ENCODE results near the gene SYNJ1.
A peak's percentile ranks its signal among the peaks of the same experiment; 100 is the strongest.
"Not testable (repeated sequence)": the region's sequence is repeated elsewhere in the genome, so short reads cannot be mapped to it uniquely, and the experiment has no call there.

Gene SYNJ1

GRCh38 chr21:32733356-32733755 lies 5.5 kb upstream of the SYNJ1 start:
- DNase-seq: no peak

- DNase-seq: no peak
Observed at GRCh38 chr21:32732544-32732943, 4.7 kb upstream of the SYNJ1 start.

DNA sequence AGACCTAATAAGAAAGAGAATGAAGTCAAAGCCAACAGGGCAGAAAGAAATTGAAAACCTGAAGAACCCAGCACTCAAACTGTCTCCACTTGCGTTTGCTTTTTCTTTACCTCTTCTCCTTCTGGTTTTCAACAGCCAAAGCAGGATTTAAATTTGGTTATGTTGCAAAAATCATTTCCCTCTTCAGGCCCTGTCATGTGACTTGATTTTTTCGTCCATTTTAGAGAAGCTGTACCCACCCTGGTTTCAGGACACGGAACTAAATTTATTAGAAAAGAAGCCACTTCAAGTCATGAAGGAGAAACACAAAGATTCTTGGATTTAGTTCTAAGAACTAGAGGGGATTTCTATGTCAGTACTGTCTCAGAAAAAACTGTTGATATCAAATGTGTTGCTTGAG lies 1.0 kb upstream of the SYNJ1 start:
- DNase-seq: peak; percentile 45 to 50

- peak in 1 of 2 donors; percentile 55 for DNase-seq
Observed at GRCh38 chr21:32728456-32728839, 635 bp upstream of the SYNJ1 start.

GRCh38 chr21:32726839-32727686 lies 750 bp downstream of the SYNJ1 start:
- DNase-seq: peak; percentile 78 to 85

GRCh38 chr21:32719085-32719484 lies 8.7 kb downstream of the SYNJ1 start:
- no peak for DNase-seq

DNA sequence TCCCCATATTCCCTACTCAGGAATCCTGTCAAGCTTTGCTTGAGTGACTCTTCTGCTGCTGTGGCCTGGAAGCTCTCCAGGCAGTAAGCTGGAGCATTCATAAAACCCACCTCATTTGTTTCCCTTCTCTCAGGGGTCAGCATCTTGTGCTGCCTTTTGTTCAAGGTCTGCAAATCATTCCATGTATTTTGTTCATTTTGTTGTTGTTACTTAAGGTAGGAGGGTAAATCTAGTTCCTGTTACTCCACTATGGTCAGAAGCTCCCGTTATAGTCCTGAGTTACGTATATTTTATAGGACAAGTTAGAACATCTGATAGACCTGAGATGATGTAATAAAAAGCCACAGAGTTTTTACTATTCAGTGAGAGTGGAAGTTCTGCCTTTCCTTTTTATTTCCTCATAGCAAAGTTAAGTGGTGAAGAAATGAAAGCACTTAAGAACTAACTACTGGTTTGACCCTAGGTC lies 9.9 kb downstream of the SYNJ1 start:
- DNase-seq: peak; percentile 67 to 68

- no peak for DNase-seq
Observed at GRCh38 chr21:32716486-32716885, 11.3 kb downstream of the SYNJ1 start.

GRCh38 chr21:32713726-32714125 lies 14.1 kb downstream of the SYNJ1 start:
- no peak for DNase-seq

DNA sequence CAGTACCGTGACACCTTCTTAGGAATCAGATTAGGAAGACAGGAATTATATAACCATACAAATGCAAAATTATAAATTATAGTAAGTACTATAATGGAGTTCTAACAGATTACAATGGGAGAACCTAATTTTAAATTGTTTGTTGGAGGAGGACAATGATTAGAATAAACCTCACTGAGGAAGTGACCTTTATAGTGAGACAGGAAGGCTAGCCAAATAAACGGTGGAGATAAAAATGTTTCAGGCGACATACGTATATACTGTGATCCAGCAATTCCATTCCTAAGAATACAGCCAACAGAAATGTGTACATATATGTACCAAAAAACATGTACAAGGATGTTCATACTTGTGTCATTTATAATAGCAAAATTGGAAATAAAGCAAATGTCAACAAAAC lies 15.2 kb downstream of the SYNJ1 start:
- no peak for DNase-seq

- DNase-seq: no peak
Observed at GRCh38 chr21:32712043-32712442, 15.8 kb downstream of the SYNJ1 start.

DNA sequence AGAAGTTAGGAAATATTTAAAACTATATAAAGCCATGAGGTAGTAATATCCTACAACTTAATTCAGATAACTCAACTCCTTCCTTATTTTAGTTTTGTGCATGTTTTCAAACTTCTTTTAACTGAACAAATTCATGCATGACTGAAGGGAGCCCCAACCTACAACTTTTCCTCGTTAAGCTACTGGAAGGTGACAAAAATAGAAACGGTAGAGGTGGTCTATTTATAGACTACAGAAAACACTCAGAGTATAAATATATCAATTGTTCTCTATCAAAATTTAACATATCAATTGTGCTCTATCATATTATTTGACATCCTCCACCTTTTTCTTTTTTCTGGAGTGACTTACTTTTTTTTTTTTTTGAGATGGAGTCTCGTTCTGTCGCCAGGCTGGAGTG lies 16.8 kb downstream of the SYNJ1 start:
- DNase-seq: no peak

GRCh38 chr21:32710069-32710784 lies 17.6 kb downstream of the SYNJ1 start:
- no peak for DNase-seq

GRCh38 chr21:32708069-32708468 lies 19.7 kb downstream of the SYNJ1 start:
- DNase-seq: no peak

DNA sequence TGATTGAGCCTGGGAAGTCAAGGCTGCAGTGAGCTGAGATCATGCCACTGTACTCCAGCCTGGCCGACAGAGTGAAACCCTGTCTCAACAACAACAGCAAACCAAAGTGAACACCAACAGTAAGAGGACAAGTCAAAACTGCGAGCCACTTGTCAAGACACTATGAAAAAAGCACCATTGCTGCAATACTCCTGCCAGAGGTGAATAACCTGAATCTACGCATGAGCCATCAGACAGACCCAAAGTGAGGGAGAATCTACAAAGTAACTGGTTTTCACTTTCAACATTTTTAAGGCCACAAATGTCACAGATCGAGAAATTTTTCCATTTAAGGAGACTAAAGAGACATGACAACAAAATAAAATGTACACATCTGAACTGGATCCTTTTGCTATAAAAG lies 21.9 kb downstream of the SYNJ1 start:
- no peak for DNase-seq

GRCh38 chr21:32705139-32705538 lies 22.7 kb downstream of the SYNJ1 start:
- no peak for DNase-seq

- DNase-seq: no peak
Observed at GRCh38 chr21:32702702-32703101, 25.1 kb downstream of the SYNJ1 start.

DNA sequence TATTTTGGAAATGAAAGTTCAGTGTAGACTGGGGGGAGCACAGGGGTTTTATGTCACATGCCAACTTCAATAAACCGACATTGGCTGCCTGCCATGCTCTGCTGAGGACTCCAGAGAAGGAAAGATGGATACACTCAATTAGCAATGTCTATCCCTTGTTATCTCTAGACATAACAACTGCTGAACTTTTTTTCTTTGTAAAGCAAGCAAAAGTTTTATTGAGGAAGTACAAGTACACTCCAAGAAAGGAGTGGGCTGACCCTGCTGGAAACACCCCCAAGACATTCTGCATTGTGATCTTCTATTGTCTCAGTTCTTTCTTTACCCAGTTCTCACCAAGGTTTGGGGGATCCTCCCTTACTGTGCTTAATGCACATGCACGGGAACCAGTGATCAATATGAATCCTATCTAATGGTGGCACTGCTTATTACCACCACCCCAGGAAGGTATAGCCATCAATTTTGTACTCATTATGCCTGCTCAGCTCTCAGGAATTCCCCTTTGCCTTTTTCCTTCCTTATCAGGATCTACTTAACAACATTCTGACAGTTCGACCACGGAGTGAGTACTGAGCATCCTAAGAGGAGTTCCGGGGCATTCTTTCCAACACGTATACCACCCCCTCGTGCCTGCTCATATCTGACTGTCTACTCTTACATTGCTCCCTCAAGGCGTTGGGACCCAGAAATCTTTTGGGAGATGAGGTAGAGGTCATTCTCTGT lies 28.7 kb downstream of the SYNJ1 start:
- peak in 1 of 2 donors; percentile 4 for DNase-seq

GRCh38 chr21:32698286-32698685 lies 29.5 kb downstream of the SYNJ1 start:
- DNase-seq: no peak

GRCh38 chr21:32695482-32695881 lies 32.3 kb downstream of the SYNJ1 start:
- DNase-seq: not testable (repeated sequence)

DNA sequence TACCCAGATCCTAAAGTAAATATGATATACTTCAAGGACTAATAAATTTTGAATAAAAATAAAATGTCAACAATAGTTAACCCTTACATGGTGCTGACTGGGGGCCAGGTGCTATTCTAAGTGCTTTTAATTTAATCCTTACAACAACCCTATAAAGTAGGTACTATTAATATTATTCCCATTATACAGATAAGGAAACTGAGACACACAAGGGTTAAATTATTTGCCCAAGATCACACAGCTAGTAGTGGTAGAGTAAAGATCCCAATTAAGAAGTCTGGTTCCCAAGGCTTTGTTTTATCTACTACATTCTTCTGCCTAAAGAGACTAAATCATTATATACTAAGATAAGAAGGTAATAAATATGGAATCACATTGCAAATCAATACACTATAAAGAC lies 34.2 kb downstream of the SYNJ1 start:
- no peak for DNase-seq

- DNase-seq: no peak
Observed at GRCh38 chr21:32690085-32690484, 37.7 kb downstream of the SYNJ1 start.

GRCh38 chr21:32687643-32688345 lies 40.0 kb downstream of the SYNJ1 start:
- no peak for DNase-seq

All from inflammatory macrophage treated with lipopolysaccharide for 1 hour (primary cell).